Measurements from ENCODE around the gene FAM161A. TPM values are rescaled to one million over a fixed set of nuclear protein-coding genes. Genes with fewer than 3 reads are reported as not detected.
A peak's percentile ranks its signal among the peaks of the same experiment; 100 is the strongest.
"Not testable (repeated sequence)": the region's sequence is repeated elsewhere in the genome, so short reads cannot be mapped to it uniquely, and the experiment has no call there.

FAM161A gene
- total RNA-seq, 8 experiments from 2014 or later, result 0.97 to 32.3 (median 8.3) TPM

- Histone ChIP-seq H3K27ac (no peak overlapping the region), H3K4me3 (no peak overlapping the region), H3K4me1 (replicated peaks in 1 of 2) (peaks cover 0 to 3% of the 10 kb centered on the region in 2 donors)
- WGBS, 10 experiments, result 67 to 100% (median 100%) methylated on average over 1 to 2 of the region's 2 CpGs; no CpG with 5 or more reads in 2 of the 10 experiments
- no peak for ATAC-seq (replicated peaks in 6 of 8)
- in situ Hi-C loops (cut with MboI; ENCODE audit: low pct_unique_long_range_greater_than_20kb in 2 of 9, low sequenced_read_pairs in 9 of 9, unreplicated experiment in 9 of 9), result no loop called here
Observed at GRCh38 chr2:61822255-61822654, 31.6 kb downstream of the FAM161A start.

GRCh38 chr2:61816480-61817355 is 37.1 kb downstream of the FAM161A start:
- Histone ChIP-seq H3K27ac (no peak overlapping the region), H3K4me3 (no peak overlapping the region), H3K4me1 (replicated peaks in 1 of 2) (no peaks in the 10 kb centered on the region)
- 49 to 100% (median 71%) methylated on average over 1 to 16 of the region's 20 CpGs; no CpG with 5 or more reads in 1 of the 10 experiments for WGBS, 10 experiments
- in situ Hi-C loops (cut with MboI; ENCODE audit: low pct_unique_long_range_greater_than_20kb in 2 of 9, low sequenced_read_pairs in 9 of 9, unreplicated experiment in 9 of 9), result no loop called here
- peak in 2 of 8 experiments; percentile 26 to 28 for ATAC-seq (replicated peaks in 6 of 8)

GRCh38 chr2:61814539-61815160 is 39.2 kb downstream of the FAM161A start:
- in situ Hi-C loops (cut with MboI; ENCODE audit: low pct_unique_long_range_greater_than_20kb in 2 of 9, low sequenced_read_pairs in 9 of 9, unreplicated experiment in 9 of 9), result no loop called here
- whole genome bisulfite sequencing, 10 experiments, result 20 to 88% (median 73%) methylated on average over 1 to 4 of the region's 6 CpGs; no CpG with 5 or more reads in 2 of the 10 experiments
- Histone ChIP-seq H3K4me3 (no peak overlapping the region), H3K27ac (no peak overlapping the region), H3K4me1 (replicated peaks in 1 of 2) (no peaks in the 10 kb centered on the region)
- peak in 1 of 8 experiments; percentile 79 for ATAC-seq (replicated peaks in 6 of 8)

GRCh38 chr2:61813314-61813713 is 40.5 kb downstream of the FAM161A start:
- H3K27ac ChIP-seq; in situ Hi-C loops (cut with MboI; ENCODE audit: low pct_unique_long_range_greater_than_20kb in 2 of 9, low sequenced_read_pairs in 9 of 9, unreplicated experiment in 9 of 9); ATAC-seq (replicated peaks in 6 of 8); H3K4me3 ChIP-seq; H3K4me1 ChIP-seq (replicated peaks in 1 of 2): not testable (repeated sequence)
- 50 to 100% (median 86%) methylated on average over 1 to 3 of the region's 3 CpGs; no CpG with 5 or more reads in 1 of the 10 experiments for WGBS, 10 experiments

DNA sequence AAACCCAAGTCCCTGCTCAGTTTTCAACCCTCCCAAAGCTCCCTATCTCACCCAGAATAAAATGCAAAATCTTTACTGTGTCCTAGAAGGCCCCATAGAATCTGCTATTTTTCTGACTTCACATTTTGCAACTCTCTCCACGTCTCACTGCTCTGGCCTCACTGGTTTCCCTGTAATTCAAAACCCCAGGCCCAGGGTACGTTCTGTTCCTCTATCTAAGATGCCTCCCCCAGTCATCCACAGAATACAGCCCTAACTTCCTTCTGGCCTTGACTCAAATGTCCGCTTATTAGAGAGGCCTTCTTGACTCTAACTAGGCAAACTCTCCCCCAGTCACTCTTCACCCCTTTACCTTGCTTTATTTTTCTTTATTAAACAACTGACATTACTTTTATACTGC is 42.0 kb downstream of the FAM161A start:
- H3K4me1 ChIP-seq (replicated peaks in 1 of 2), result no peaks in the 10 kb centered on the region
- 56 to 95% (median 81%) methylated on average over 1 to 3 of the region's 3 CpGs; no CpG with 5 or more reads in 2 of the 10 experiments for WGBS, 10 experiments
- no peak overlapping the region for H3K4me3 ChIP-seq
- no peak for ATAC-seq (replicated peaks in 6 of 8)
- H3K27ac ChIP-seq, result no peak overlapping the region
- in situ Hi-C loops (cut with MboI; ENCODE audit: low pct_unique_long_range_greater_than_20kb in 2 of 9, low sequenced_read_pairs in 9 of 9, unreplicated experiment in 9 of 9), result no loop called here

- H3K4me1 ChIP-seq (replicated peaks in 1 of 2); H3K27ac ChIP-seq; in situ Hi-C loops (cut with MboI; ENCODE audit: low pct_unique_long_range_greater_than_20kb in 2 of 9, low sequenced_read_pairs in 9 of 9, unreplicated experiment in 9 of 9); ATAC-seq (replicated peaks in 6 of 8); H3K4me3 ChIP-seq: not testable (repeated sequence)
- 29 to 100% (median 60%) methylated on average over 1 of the region's 1 CpG; no CpG with 5 or more reads in 3 of the 10 experiments for WGBS, 10 experiments
Observed at GRCh38 chr2:61810203-61810602, 43.7 kb downstream of the FAM161A start.

- 60 to 100% (median 79%) methylated on average over 1 to 3 of the region's 5 CpGs; no CpG with 5 or more reads in 4 of the 10 experiments for WGBS, 10 experiments
- H3K4me3 ChIP-seq; H3K27ac ChIP-seq; H3K4me1 ChIP-seq (replicated peaks in 1 of 2); ATAC-seq (replicated peaks in 6 of 8); in situ Hi-C loops (cut with MboI; ENCODE audit: low pct_unique_long_range_greater_than_20kb in 2 of 9, low sequenced_read_pairs in 9 of 9, unreplicated experiment in 9 of 9): not testable (repeated sequence)
Observed at GRCh38 chr2:61808693-61809092, 45.2 kb downstream of the FAM161A start.

DNA sequence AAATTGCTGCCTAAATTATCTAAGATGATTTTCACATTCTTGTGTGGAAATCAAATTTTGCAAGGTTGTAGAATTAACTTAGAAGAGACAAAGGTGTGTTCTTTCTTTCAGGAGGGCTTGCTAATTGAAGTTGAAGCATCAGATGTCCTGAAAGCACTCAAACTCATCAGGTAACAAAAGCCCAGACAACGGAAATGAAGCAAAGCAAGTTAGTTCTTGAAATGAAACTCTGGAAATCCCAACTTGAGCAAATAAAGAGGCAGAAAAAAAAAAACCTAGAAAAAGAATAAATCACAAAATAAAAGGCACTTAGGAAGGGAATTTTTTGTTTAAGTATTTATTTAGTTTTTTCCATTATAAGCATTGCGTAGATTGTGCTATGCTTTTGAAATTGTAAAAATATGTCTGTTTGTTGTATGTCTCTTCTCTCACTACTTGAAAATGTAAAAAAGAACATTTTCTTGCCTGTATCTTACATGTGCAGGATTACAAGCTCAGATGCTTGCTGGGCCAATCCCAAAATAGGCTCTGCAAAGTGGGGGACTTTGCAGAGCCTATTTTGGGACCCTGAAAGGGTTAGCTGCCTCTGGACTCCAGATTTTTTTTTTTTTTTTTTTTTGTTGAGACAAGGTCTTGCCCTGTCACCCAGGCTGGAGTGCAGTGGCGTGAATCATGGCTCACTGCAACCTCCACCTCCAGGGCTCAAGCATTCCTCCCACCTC is 46.7 kb downstream of the FAM161A start:
- Histone ChIP-seq H3K4me1 (replicated peaks in 1 of 2) (no peaks in the 10 kb centered on the region), H3K27ac (no peak overlapping the region), H3K4me3 (no peak overlapping the region)
- WGBS, 10 experiments, result 11 to 100% (median 80%) methylated on average over 1 to 3 of the region's 3 CpGs
- in situ Hi-C loops (cut with MboI; ENCODE audit: low pct_unique_long_range_greater_than_20kb in 2 of 9, low sequenced_read_pairs in 9 of 9, unreplicated experiment in 9 of 9), result no loop called here
- ATAC-seq (replicated peaks in 6 of 8), result no peak

DNA sequence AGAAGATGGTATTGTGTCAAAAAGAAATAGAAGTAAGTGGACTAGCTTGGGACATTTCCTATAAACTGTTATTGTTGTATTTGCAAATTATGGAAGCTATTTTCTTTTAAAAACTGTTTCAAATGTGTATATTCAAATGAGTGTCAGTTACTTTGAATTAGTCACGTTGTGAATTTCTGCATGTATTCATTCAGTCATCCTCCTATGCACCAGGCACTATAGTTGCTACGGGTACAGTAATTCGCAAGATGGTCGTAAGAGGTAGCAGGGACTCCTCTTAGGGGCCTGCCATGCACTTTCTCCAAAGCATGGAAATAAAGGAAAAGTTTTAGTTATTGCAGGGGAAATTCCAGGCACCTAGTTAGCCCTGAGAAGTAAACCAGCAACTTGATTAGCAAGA is 51.3 kb downstream of the FAM161A start:
- in situ Hi-C loops (cut with MboI; ENCODE audit: low pct_unique_long_range_greater_than_20kb in 2 of 9, low sequenced_read_pairs in 9 of 9, unreplicated experiment in 9 of 9), result no loop called here
- Histone ChIP-seq H3K4me1 (replicated peaks in 1 of 2) (no peaks in the 10 kb centered on the region), H3K27ac (no peak overlapping the region), H3K4me3 (no peak overlapping the region)
- peak in 3 of 8 experiments; percentile 66 to 78 (median 78) for ATAC-seq (replicated peaks in 6 of 8)
- 0 to 100% (median 60%) methylated on average over 1 to 4 of the region's 4 CpGs; no CpG with 5 or more reads in 1 of the 10 experiments for WGBS, 10 experiments

DNA sequence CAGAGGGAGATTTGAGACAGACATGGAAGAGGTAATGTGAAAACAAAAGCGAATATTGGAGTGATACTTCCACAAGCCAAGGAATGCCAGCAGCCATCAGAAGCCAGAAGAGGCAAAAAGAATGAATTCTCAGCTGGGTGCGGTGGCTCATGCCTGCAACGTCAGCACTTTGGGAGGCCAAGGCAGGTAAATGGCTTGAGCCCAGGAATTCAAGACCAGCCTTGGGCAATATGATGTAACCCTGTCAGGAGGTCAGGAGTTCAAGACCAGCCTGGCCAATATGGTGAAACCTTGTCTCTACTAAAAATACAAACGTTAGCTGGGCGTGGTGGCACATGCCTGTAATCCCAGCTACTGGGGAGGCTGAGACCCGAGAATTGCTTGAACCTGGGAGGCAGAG is 54.8 kb downstream of the FAM161A start:
- ATAC-seq (replicated peaks in 6 of 8), result no peak
- H3K4me1 ChIP-seq (replicated peaks in 1 of 2), result no peaks in the 10 kb centered on the region
- WGBS, 10 experiments, result 38 to 96% (median 94%) methylated on average over 1 to 5 of the region's 6 CpGs; no CpG with 5 or more reads in 4 of the 10 experiments
- in situ Hi-C loops (cut with MboI; ENCODE audit: low pct_unique_long_range_greater_than_20kb in 2 of 9, low sequenced_read_pairs in 9 of 9, unreplicated experiment in 9 of 9), result no loop called here
- H3K4me3 ChIP-seq, result no peak overlapping the region
- H3K27ac ChIP-seq, result no peak overlapping the region

GRCh38 chr2:61797446-61797845 is 56.4 kb downstream of the FAM161A start:
- ATAC-seq (replicated peaks in 6 of 8); H3K27ac ChIP-seq; in situ Hi-C loops (cut with MboI; ENCODE audit: low pct_unique_long_range_greater_than_20kb in 2 of 9, low sequenced_read_pairs in 9 of 9, unreplicated experiment in 9 of 9); H3K4me1 ChIP-seq (replicated peaks in 1 of 2); H3K4me3 ChIP-seq: not testable (repeated sequence)
- WGBS, 10 experiments, result 40 to 100% (median 78%) methylated on average over 1 to 3 of the region's 4 CpGs; no CpG with 5 or more reads in 2 of the 10 experiments

GRCh38 chr2:61795408-61795807 is 58.5 kb downstream of the FAM161A start:
- 50 to 60% methylated on average over 1 of the region's 2 CpGs; no CpG with 5 or more reads in 8 of the 10 experiments for WGBS, 10 experiments
- no peak for ATAC-seq (replicated peaks in 6 of 8)
- in situ Hi-C loops (cut with MboI; ENCODE audit: low pct_unique_long_range_greater_than_20kb in 2 of 9, low sequenced_read_pairs in 9 of 9, unreplicated experiment in 9 of 9), result no loop called here
- H3K27ac ChIP-seq, result no peak overlapping the region
- no peaks in the 10 kb centered on the region for H3K4me1 ChIP-seq (replicated peaks in 1 of 2)
- H3K4me3 ChIP-seq, result no peak overlapping the region

Measured in motor neuron (in vitro differentiated cells).